ENCODE measurements around the gene ADAM8.

- TF ChIP-seq CTCF (IDR thresholded peaks at IDR 0.05) (no peak), POLR2A (IDR thresholded peaks at IDR 0.05) (no peak)
These were observed 23.1 kb upstream of the ADAM8 start for GRCh38 chr10:133299738-133300137.

Data from esophagus squamous epithelium (tissue), 4 donors.